GM19239 (cell line): ENCODE results near the gene HTR5A.

Experiments
- DNase-seq: peaks from one replicate; pipeline ENCODE4 v3.0.0; 2011; ENCODE audit warnings: low spot score; ENCODE audit not compliant: insufficient read length
- FAIRE-seq: peaks from 2 replicates; lab custom pipeline; 2011; peaks lifted over from hg19 to GRCh38; lab: Jason Lieb, UNC

The HTR5A gene

GRCh38 chr7:155132431-155132830 is 62.3 kb downstream of the HTR5A start:
- no peak for FAIRE-seq
- DNase-seq: no peak

- DNase-seq (no peak), FAIRE-seq (no peak)
Measured at GRCh38 chr7:155136619-155137243, 66.6 kb downstream of the HTR5A start.
